Gastroesophageal sphincter (tissue), 4 donors: ENCODE data around the gene UBC. TPM values are rescaled to one million over a fixed set of nuclear protein-coding genes. Genes with fewer than 3 reads are reported as not detected.
A peak's percentile ranks its signal among the peaks of the same experiment; 100 is the strongest.

Experiments
- ATAC-seq: fragments of 150-250 bp; one replicate; pipeline ENCODE4 v1.9.1; 2016; ENCODE audit warnings: mild to moderate bottlenecking, moderate library complexity
- H3K27ac ChIP-seq, 4 donors: fragments of 200-600 bp; sonication (generic) in 3 of 4; 1 replicate in 3 of 4; 2 replicates in 1 of 4; pipeline ENCODE4 v1.5.1; 2016 to 2019
- H3K27me3 ChIP-seq: fragments of 200-600 bp; sonication (generic); one replicate; pipeline ENCODE4 v1.5.1; 2019
- H3K36me3 ChIP-seq, 2 donors: fragments of 200-600 bp; sonication (generic); one replicate each; pipeline ENCODE4 v1.5.1; 2019; ENCODE audit warnings: control low read depth in 1 of 2
- H3K4me1 ChIP-seq, 3 donors: fragments of 200-600 bp; sonication (generic); 1 replicate in 2 of 3; 2 replicates in 1 of 3; pipeline ENCODE4 v1.5.1; 2016 to 2019; ENCODE audit warnings: control low read depth in 2 of 3
- H3K4me3 ChIP-seq, 2 donors: fragments of 200-600 bp; sonication (generic); one replicate each; pipeline ENCODE4 v1.5.1; 2019; ENCODE audit warnings: mild to moderate bottlenecking in 1 of 2, moderate library complexity in 1 of 2
- H3K9me3 ChIP-seq, 3 donors: fragments of 200-600 bp; sonication (generic); one replicate each; pipeline ENCODE4 v1.5.1; 2017 to 2019; ENCODE audit warnings: control low read depth in 2 of 3
- CTCF ChIP-seq, 4 experiments: fragments of 200-600 bp in 2 of 4; fragments of 450-650 bp in 2 of 4; sonication (generic) in 1 of 4; IDR thresholded peaks; one replicate each; pipeline ENCODE4 v1.5.1; 2017 to 2019; ENCODE audit warnings: antibody characterized with exemption in 4 of 4, mild to moderate bottlenecking in 2 of 4, moderate library complexity in 2 of 4
- EP300 ChIP-seq: sonication (generic); formaldehyde crosslinking; IDR thresholded peaks from one replicate; pipeline ENCODE4 v1.6.1; 2017; ENCODE audit warnings: antibody characterized with exemption, mild to moderate bottlenecking
- POLR2A ChIP-seq, 2 donors: fragments of 450-650 bp; IDR thresholded peaks; one replicate each; pipeline ENCODE4 v1.6.1; 2017; ENCODE audit warnings: antibody characterized with exemption in 2 of 2, mild to moderate bottlenecking in 2 of 2, moderate library complexity in 1 of 2
- POLR2AphosphoS5 ChIP-seq: sonication (generic); formaldehyde crosslinking; IDR thresholded peaks from one replicate; pipeline ENCODE4 v1.6.1; 2017; ENCODE audit warnings: antibody characterized with exemption
- WGBS, 2 donors: methylation state at CpG; one replicate each; pipeline ENCODE4 v1.1.5; 2018; ENCODE audit warnings: low coverage in 1 of 2; 5-methylcytosine and 5-hydroxymethylcytosine counted together
- total RNA-seq, 4 donors: library from RNA; depleted of rRNA; stranded (reverse); fragments of >200 nt; gene quantifications; one replicate each; pipeline ENCODE4 v1.1.0, GENCODE V29; 2016

The UBC gene
- total RNA-seq, 4 donors from 2014 or later: 1,376 to 1,776 (median 1,632) TPM

DNA sequence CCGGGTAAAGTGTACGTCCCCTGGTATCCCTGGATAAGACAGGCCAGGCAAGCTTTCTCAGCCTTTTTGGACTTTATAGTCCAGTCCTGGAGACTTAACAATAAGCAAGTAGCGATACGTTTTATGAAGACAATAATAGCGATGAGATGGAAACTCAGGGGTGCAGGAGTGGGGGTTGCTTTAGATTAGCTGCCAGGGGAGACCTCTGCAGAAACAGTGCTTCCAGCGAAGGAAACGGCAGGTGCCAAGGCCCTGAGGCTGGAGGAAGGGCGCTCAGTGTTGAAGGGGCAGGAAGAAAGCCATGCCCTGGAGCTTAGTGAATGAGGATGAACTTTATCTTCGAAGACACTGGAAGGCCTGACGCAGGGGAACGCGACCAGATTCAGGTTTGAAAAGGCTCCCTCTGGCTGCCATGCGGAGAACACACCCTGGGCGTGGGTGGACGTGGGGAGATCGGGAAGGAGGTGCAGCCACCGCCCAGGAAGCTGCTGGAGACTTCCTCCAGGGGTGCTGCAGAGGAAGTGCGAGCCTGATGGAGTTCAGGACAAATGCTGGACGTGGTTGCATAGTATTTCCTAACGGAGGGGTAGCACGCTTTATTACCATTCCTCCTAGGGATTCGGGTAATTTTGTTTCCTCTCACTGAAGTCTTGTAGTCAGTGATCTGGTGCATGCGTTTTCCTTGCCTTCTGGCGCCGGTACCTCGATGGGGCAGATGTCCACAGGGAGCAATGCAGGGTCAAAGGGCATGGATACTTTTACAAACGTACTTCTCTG lies 26.1 kb upstream of the UBC start:
- peak; percentile 74 for ATAC-seq
- peak overlapping the region; percentile 52 to 95 (median 93) for H3K27ac ChIP-seq
- H3K4me1 ChIP-seq: peaks cover 0 to 40% (median 10%) of the 10 kb centered on the region in 3 donors
- H3K9me3 ChIP-seq: no peaks in the 10 kb centered on the region
- WGBS, 2 donors: 0 to 13% methylated on average over 5 to 7 of the region's 27 CpGs
- H3K4me3 ChIP-seq: peak overlapping the region; percentile 20 to 57
- TF ChIP-seq CTCF (IDR thresholded peaks at IDR 0.05): peak in 3 of 4 experiments; percentile 94 to 97 (median 97)
- no peak for TF ChIP-seq POLR2A (IDR thresholded peaks at IDR 0.05)
- TF ChIP-seq POLR2AphosphoS5: peak; percentile 69
- no peaks in the 10 kb centered on the region for H3K27me3 ChIP-seq
- peaks cover 0 to 14% of the 10 kb centered on the region in 2 donors for H3K36me3 ChIP-seq

GRCh38 chr12:124940143-124940392 lies 25.6 kb upstream of the UBC start:
- no peaks in the 10 kb centered on the region for H3K27me3 ChIP-seq
- H3K9me3 ChIP-seq: no peaks in the 10 kb centered on the region
- ATAC-seq: no peak
- no peak for TF ChIP-seq POLR2A (IDR thresholded peaks at IDR 0.05)
- TF ChIP-seq POLR2AphosphoS5: no peak
- no peak for TF ChIP-seq EP300
- TF ChIP-seq CTCF (IDR thresholded peaks at IDR 0.05): no peak
- WGBS, 2 donors: 0% methylated on average over 5 to 8 of the region's 8 CpGs
- peak overlapping the region; percentile 52 to 95 (median 93) for H3K27ac ChIP-seq
- H3K4me1 ChIP-seq: peaks cover 0 to 40% (median 10%) of the 10 kb centered on the region in 3 donors
- peak overlapping the region; percentile 20 to 57 for H3K4me3 ChIP-seq
- peaks cover 0 to 11% of the 10 kb centered on the region in 2 donors for H3K36me3 ChIP-seq

DNA sequence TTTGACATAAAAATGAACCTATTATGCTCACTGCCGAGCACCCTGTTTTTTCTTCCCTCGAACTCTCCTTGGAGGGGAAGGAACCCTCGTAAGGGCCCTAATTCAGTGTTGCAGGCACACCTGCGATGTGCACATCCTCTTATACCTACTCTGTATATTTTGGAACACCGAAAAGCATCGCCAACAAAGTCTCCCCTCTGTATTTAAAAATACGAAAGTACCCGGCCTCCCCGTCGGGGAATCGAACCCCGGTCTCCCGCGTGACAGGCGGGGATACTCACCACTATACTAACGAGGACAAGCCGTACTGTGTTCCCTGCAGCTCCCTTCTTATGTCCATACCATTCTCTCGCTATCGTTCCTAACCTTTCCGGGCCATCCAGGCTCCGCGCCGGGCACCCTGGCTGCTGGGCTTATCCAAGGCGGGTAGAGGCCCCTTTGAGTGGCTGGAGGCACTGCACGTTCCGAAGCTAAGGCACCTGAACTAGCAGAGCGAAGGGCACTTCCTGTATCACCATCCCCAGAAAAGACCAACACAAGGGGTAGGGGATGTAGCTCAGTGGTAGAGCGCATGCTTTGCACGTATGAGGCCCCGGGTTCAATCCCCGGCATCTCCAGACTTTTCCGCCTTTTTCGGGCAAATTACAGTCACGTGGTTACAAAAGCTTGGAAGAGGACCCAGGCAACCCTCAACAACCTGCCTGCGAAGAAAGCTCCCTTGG lies 25.1 kb upstream of the UBC start:
- H3K36me3 ChIP-seq: peaks cover 0 to 7% of the 10 kb centered on the region in 2 donors
- no peaks in the 10 kb centered on the region for H3K27me3 ChIP-seq
- TF ChIP-seq POLR2A (IDR thresholded peaks at IDR 0.05): peak in 1 of 2 donors; percentile 25
- TF ChIP-seq CTCF (IDR thresholded peaks at IDR 0.05): peak in 1 of 4 experiments; percentile 3
- TF ChIP-seq EP300: no peak
- TF ChIP-seq POLR2AphosphoS5: no peak
- no peaks in the 10 kb centered on the region for H3K9me3 ChIP-seq
- WGBS, 2 donors: 0% methylated on average over 4 to 8 of the region's 35 CpGs
- ATAC-seq: peak; percentile 84
- peaks cover 0 to 40% (median 10%) of the 10 kb centered on the region in 3 donors for H3K4me1 ChIP-seq
- H3K4me3 ChIP-seq: peak overlapping the region; percentile 20 to 57
- peak overlapping the region; percentile 52 to 95 (median 93) for H3K27ac ChIP-seq

DNA sequence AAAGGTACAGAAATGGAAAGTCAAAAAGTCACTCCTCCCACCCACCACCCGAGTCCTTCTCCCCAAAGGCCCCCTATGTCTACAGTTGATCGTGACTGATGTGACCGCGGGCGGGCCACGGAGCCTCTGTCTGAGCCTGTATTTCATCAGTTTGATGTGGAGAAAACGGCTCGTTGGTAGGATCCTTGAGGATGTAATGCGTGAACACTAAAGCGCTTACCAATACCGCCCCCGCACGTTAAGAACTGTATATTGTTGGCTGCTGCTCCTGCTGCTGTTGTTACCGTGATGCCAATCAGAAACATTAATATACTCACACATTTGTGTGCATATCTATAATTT lies 24.6 kb upstream of the UBC start:
- Histone ChIP-seq H3K27ac (peak overlapping the region; percentile 52 to 95 (median 93)), H3K9me3 (no peaks in the 10 kb centered on the region), H3K27me3 (no peaks in the 10 kb centered on the region), H3K4me1 (peaks cover 0 to 40% (median 10%) of the 10 kb centered on the region in 3 donors), H3K4me3 (peak overlapping the region; percentile 20 to 57), H3K36me3 (peaks cover 0 to 5% of the 10 kb centered on the region in 2 donors)
- TF ChIP-seq EP300: no peak
- peak; percentile 50 for TF ChIP-seq POLR2AphosphoS5
- peak; percentile 30 to 64 (median 50) for TF ChIP-seq CTCF (IDR thresholded peaks at IDR 0.05)
- peak in 1 of 2 donors; percentile 10 for TF ChIP-seq POLR2A (IDR thresholded peaks at IDR 0.05)
- 0 to 1% methylated on average over 10 to 14 of the region's 14 CpGs for WGBS, 2 donors
- ATAC-seq: peak; percentile 59
